ENCODE data around the gene PPFIBP2. TPM values are rescaled to one million over a fixed set of nuclear protein-coding genes. Genes with fewer than 3 reads are reported as not detected.

Gene PPFIBP2
- total and polyA plus RNA-seq, 10 donors, result 17.2 to 75.1 (median 40.4) TPM

- intact Hi-C loops (cut with DNase I; ENCODE audit: low total_unique reads), result no loop called here
- no peak for TF ChIP-seq POLR2A (IDR thresholded peaks at IDR 0.05)
- no peak for TF ChIP-seq CTCF (IDR thresholded peaks at IDR 0.05 in 8 of 11, conservative IDR thresholded peaks at IDR 0.05 in 3 of 11)
- TF ChIP-seq POLR2AphosphoS5 (IDR thresholded peaks at IDR 0.05), result peak in 1 of 3 donors; percentile 18
- Histone ChIP-seq H3K27me3 (replicated peaks in 1 of 7) (no peaks in the 10 kb centered on the region), H3K27ac (peak within 1 kb of the TSS in 7 of 8 donors; percentile 22 to 64 (median 58)), H3K9me3 (no peaks in the 10 kb centered on the region), H3K36me3 (no peaks in the 10 kb centered on the region), H3K4me3 (peak within 1 kb of the TSS; percentile 5 to 59 (median 28)), H3K4me1 (peaks cover 0 to 10% (median 2%) of the 10 kb centered on the region in 6 donors)
- WGBS, 5 donors, result 68 to 79% (median 72%) methylated on average over 15 of the region's 15 CpGs
- DNase-seq, result no peak
Observed at GRCh38 chr11:7485186-7486097, 28.4 kb upstream of the PPFIBP2 start, which contains the start of gene OLFML1. OLFML1 (plus strand) TSS chr11:7485506; CDS start chr11:7485876, 370 bp downstream.

GRCh38 chr11:7486098-7486780, 27.6 kb upstream of the PPFIBP2 start:
- WGBS, 5 donors, result 73 to 85% (median 79%) methylated on average over 2 of the region's 2 CpGs
- Histone ChIP-seq H3K27ac (peak overlapping the region in 4 of 8 donors; percentile 58 to 64 (median 62)), H3K36me3 (no peaks in the 10 kb centered on the region)

DNA sequence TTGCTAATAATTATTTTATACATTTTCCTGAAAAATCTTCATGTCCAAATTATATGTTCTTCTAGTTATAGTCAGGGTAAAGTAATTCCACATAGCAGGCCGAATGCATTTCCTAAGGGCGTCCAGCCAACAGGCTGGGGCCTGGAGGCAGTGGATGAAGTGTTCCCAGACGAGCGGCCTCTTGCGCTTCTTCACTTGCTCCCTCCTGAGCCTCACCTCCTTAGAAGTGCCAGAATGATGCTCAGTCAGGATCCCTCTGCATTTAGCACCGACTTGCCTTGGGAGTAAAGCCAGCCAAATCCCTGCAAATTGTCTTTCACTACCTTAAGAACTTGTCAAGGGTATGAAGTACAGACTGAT, 27.0 kb upstream of the PPFIBP2 start:
- Histone ChIP-seq H3K9me3 (no peaks in the 10 kb centered on the region), H3K36me3 (no peaks in the 10 kb centered on the region), H3K4me3 (peak overlapping the region in 6 of 8 donors; percentile 7 to 59 (median 20)), H3K27ac (no peak overlapping the region), H3K27me3 (replicated peaks in 1 of 7) (no peaks in the 10 kb centered on the region), H3K4me1 (peaks cover 0 to 9% (median 3%) of the 10 kb centered on the region in 6 donors)
- 69 to 78% (median 73%) methylated on average over 6 of the region's 6 CpGs for WGBS, 5 donors
- no peak for DNase-seq
- intact Hi-C loops (cut with DNase I; ENCODE audit: low total_unique reads), result no loop called here
- TF ChIP-seq POLR2AphosphoS5 (IDR thresholded peaks at IDR 0.05), result no peak
- TF ChIP-seq POLR2A (IDR thresholded peaks at IDR 0.05), result no peak
- no peak for TF ChIP-seq CTCF (IDR thresholded peaks at IDR 0.05 in 8 of 11, conservative IDR thresholded peaks at IDR 0.05 in 3 of 11)

More at GRCh38 chr11:7486098-7486780, 27.6 kb upstream of the PPFIBP2 start:
- intact Hi-C loops (cut with DNase I; ENCODE audit: low total_unique reads), result no loop called here
- Histone ChIP-seq H3K4me1 (peaks cover 0 to 9% (median 2%) of the 10 kb centered on the region in 6 donors), H3K4me3 (peak overlapping the region; percentile 5 to 59 (median 28)), H3K27me3 (replicated peaks in 1 of 7) (no peaks in the 10 kb centered on the region), H3K9me3 (no peaks in the 10 kb centered on the region)
- DNase-seq, result no peak
- no peak for TF ChIP-seq POLR2AphosphoS5 (IDR thresholded peaks at IDR 0.05)
- TF ChIP-seq CTCF (IDR thresholded peaks at IDR 0.05 in 8 of 11, conservative IDR thresholded peaks at IDR 0.05 in 3 of 11), result no peak
- no peak for TF ChIP-seq POLR2A (IDR thresholded peaks at IDR 0.05)
